ENCODE data around the gene MAGI2. TPM values are rescaled to one million over a fixed set of nuclear protein-coding genes. Genes with fewer than 3 reads are reported as not detected.

Gene MAGI2
- total RNA-seq, 1 donor from 2014 or later = 6.9 TPM

GRCh38 chr7:78037603-78038002 lies 1415.9 kb downstream of the MAGI2 start:
- Histone ChIP-seq H3K27ac (no peak overlapping the region), H3K4me3 (no peak overlapping the region), H3K4me1 (no peaks in the 10 kb centered on the region), H3K36me3 (no peaks in the 10 kb centered on the region), H3K27me3 (no peaks in the 10 kb centered on the region), H3K9me3 (no peaks in the 10 kb centered on the region)
- TF ChIP-seq CTCF (IDR thresholded peaks at IDR 0.05) (no peak), POLR2AphosphoS5 (IDR thresholded peaks at IDR 0.05; ENCODE audit: insufficient read depth in 1 of 2, low read depth in 1 of 2) (no peak), POLR2A (IDR thresholded peaks at IDR 0.05) (no peak)
- no peak for DNase-seq (ENCODE audit: extremely low spot score in 2 of 2)
- intact Hi-C loops (cut with DNase I) = no loop called here

DNA sequence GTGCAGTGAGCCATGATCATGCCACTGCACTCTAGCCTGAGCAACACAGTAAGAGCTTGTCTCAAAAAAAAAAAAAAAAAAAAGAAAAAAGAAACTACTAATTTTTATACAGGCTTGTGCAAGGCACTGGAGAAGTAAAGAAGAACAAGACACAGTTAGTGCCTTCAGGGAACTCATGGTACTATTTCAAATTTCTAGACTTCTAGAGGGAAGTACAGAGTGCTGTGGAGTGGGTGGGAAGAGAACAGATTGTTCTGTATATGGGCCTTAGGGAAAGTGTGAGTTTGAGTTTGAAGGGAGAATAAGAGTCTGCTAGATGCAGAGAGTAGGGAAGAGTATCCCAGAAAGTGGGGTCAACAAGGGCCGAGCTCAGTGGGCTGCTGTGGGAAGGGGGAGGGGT lies 1420.1 kb downstream of the MAGI2 start:
- H3K9me3 ChIP-seq = no peaks in the 10 kb centered on the region
- DNase-seq (ENCODE audit: extremely low spot score in 2 of 2) = no peak
- no peak for TF ChIP-seq CTCF (IDR thresholded peaks at IDR 0.05)
- TF ChIP-seq POLR2AphosphoS5 (IDR thresholded peaks at IDR 0.05; ENCODE audit: insufficient read depth in 1 of 2, low read depth in 1 of 2) = no peak
- no peak for TF ChIP-seq POLR2A (IDR thresholded peaks at IDR 0.05)
- no peaks in the 10 kb centered on the region for H3K4me1 ChIP-seq
- H3K27ac ChIP-seq = no peak overlapping the region
- intact Hi-C loops (cut with DNase I) = no loop called here
- no peak overlapping the region for H3K4me3 ChIP-seq
- H3K36me3 ChIP-seq = no peaks in the 10 kb centered on the region
- no peaks in the 10 kb centered on the region for H3K27me3 ChIP-seq

DNA sequence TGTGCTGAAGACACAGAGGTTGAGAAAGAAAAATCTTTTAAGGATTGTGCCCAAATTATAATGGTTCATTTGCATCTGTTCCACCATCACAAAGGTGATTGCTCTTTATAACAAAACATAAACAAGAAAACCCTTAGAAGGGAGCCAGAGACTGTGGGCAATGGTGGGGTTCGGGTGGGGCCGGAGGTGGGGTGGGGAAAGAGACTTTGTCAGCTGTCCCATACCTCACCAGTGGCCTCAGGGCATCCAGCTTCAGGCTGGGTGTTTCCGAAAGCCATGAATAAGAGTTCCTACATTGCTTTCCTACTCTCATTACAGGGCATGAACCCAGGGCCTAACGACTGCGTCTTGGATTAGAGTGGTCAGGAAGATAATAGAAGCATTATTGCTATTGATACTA lies 1427.0 kb downstream of the MAGI2 start:
- intact Hi-C loops (cut with DNase I) = no loop called here
- TF ChIP-seq CTCF (IDR thresholded peaks at IDR 0.05) (no peak), POLR2AphosphoS5 (IDR thresholded peaks at IDR 0.05; ENCODE audit: insufficient read depth in 1 of 2, low read depth in 1 of 2) (no peak), POLR2A (IDR thresholded peaks at IDR 0.05) (no peak)

DNA sequence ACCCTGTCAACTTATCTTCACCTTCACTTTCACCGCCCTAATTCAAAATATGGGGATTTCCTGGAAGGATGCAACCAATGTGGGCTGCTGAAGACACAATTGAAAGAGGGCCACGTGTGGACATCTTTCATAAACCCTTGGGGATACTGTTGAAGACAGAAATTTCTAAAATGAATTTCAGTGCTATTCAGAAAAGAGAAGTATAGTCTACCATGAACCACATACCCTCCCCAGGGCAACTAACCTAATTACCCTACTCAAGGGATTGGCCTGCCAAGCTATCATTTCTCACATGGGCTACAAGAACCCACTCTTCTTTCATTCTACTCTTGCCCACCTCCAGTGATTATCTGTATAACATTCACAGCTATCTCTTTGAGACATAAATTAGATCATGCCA lies 1428.9 kb downstream of the MAGI2 start:
- Histone ChIP-seq H3K27ac (no peak overlapping the region), H3K27me3 (no peaks in the 10 kb centered on the region), H3K36me3 (no peaks in the 10 kb centered on the region), H3K4me3 (no peak overlapping the region), H3K9me3 (no peaks in the 10 kb centered on the region), H3K4me1 (peaks cover 6% of the 10 kb centered on the region)
- intact Hi-C loops (cut with DNase I) = loop anchor here (5.0 kb wide), 1 partner anchor 227 kb away; the partner anchor contains the start of genes PHTF2 and TMEM60
- DNase-seq (ENCODE audit: extremely low spot score in 2 of 2) = no peak
- TF ChIP-seq CTCF (IDR thresholded peaks at IDR 0.05) = no peak
- TF ChIP-seq POLR2AphosphoS5 (IDR thresholded peaks at IDR 0.05; ENCODE audit: insufficient read depth in 1 of 2, low read depth in 1 of 2) = no peak
- TF ChIP-seq POLR2A (IDR thresholded peaks at IDR 0.05) = no peak

More for the DNA sequence above, 1427.0 kb downstream of the MAGI2 start:
- no peaks in the 10 kb centered on the region for H3K4me1 ChIP-seq
- DNase-seq (ENCODE audit: extremely low spot score in 2 of 2) = no peak
- no peak overlapping the region for H3K4me3 ChIP-seq
- H3K27ac ChIP-seq = no peak overlapping the region
- no peaks in the 10 kb centered on the region for H3K27me3 ChIP-seq
- H3K9me3 ChIP-seq = no peaks in the 10 kb centered on the region
- no peaks in the 10 kb centered on the region for H3K36me3 ChIP-seq

GRCh38 chr7:78023191-78023590 lies 1430.3 kb downstream of the MAGI2 start:
- DNase-seq (ENCODE audit: extremely low spot score in 2 of 2) = no peak
- H3K4me3 ChIP-seq = no peak overlapping the region
- H3K27me3 ChIP-seq = no peaks in the 10 kb centered on the region
- TF ChIP-seq CTCF (IDR thresholded peaks at IDR 0.05) (no peak), POLR2AphosphoS5 (IDR thresholded peaks at IDR 0.05; ENCODE audit: insufficient read depth in 1 of 2, low read depth in 1 of 2) (no peak), POLR2A (IDR thresholded peaks at IDR 0.05) (no peak)
- H3K9me3 ChIP-seq = no peaks in the 10 kb centered on the region
- peaks cover 15% of the 10 kb centered on the region for H3K4me1 ChIP-seq
- no peak overlapping the region for H3K27ac ChIP-seq
- intact Hi-C loops (cut with DNase I) = loop anchor here (5.0 kb wide), 1 partner anchor 226 kb away; the partner anchor contains the start of genes PHTF2 and TMEM60
- no peaks in the 10 kb centered on the region for H3K36me3 ChIP-seq
